ENCODE data around the gene KRTAP10-9.

DNA sequence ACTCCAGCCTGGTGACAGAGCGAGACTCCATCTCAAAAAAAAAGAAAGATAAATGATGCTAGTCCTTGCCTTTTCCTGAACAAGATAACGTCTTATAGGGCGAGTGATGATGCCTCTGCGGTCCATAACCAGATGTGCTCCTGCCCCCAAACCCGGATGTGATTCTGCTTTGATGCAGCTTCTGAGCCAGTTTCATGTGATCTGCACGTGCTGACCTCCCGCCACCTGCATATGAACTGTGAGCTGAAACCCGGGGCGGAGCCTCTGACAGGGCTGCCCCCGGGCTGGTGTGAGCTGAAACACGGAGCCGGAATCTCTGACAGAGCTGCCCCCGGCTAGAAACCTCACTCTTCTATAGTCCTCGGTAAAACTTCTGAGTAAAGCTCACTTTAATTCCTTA lies 26.2 kb downstream of the KRTAP10-9 start:
- TF ChIP-seq, protein P1, sequence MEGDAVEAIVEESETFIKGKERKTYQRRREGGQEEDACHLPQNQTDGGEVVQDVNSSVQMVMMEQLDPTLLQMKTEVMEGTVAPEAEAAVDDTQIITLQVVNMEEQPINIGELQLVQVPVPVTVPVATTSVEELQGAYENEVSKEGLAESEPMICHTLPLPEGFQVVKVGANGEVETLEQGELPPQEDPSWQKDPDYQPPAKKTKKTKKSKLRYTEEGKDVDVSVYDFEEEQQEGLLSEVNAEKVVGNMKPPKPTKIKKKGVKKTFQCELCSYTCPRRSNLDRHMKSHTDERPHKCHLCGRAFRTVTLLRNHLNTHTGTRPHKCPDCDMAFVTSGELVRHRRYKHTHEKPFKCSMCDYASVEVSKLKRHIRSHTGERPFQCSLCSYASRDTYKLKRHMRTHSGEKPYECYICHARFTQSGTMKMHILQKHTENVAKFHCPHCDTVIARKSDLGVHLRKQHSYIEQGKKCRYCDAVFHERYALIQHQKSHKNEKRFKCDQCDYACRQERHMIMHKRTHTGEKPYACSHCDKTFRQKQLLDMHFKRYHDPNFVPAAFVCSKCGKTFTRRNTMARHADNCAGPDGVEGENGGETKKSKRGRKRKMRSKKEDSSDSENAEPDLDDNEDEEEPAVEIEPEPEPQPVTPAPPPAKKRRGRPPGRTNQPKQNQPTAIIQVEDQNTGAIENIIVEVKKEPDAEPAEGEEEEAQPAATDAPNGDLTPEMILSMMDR (IDR thresholded peaks at IDR 0.05; ENCODE audit: insufficient read depth, low read depth, low read length), result no peak
- no peak for TF ChIP-seq EZH2 (IDR thresholded peaks at IDR 0.05; ENCODE audit: insufficient read depth, low read length)

All from astrocyte (in vitro differentiated cells and primary cell).